GM12874 (cell line): Measurements from ENCODE around the gene OR8B2.

ENCODE experiments used
- CTCF ChIP-seq: IDR thresholded peaks from 2 replicates; pipeline ENCODE4 v1.5.1; 2011; ENCODE audit warnings: low read depth, mild to moderate bottlenecking, control low read depth, low read length, moderate library complexity; ENCODE audit not compliant: insufficient read depth

Gene OR8B2

GRCh38 chr11:124344346-124344745 is 40.0 kb downstream of the OR8B2 start:
- TF ChIP-seq CTCF: no peak

DNA sequence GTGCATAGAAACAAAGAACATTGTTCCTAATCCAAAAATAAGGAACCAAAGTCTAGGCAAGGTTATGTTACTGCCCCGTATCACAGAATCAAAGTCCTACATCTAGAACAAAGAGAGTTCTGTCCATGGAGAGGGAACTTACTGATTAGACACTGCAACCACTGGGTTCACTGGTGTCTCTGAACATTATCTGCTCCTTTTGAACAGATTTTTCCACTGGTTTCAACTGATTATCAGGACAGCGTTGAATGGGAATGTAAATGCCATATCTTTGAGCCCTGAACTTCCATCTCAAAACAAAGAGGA is 44.2 kb downstream of the OR8B2 start:
- no peak for TF ChIP-seq CTCF

DNA sequence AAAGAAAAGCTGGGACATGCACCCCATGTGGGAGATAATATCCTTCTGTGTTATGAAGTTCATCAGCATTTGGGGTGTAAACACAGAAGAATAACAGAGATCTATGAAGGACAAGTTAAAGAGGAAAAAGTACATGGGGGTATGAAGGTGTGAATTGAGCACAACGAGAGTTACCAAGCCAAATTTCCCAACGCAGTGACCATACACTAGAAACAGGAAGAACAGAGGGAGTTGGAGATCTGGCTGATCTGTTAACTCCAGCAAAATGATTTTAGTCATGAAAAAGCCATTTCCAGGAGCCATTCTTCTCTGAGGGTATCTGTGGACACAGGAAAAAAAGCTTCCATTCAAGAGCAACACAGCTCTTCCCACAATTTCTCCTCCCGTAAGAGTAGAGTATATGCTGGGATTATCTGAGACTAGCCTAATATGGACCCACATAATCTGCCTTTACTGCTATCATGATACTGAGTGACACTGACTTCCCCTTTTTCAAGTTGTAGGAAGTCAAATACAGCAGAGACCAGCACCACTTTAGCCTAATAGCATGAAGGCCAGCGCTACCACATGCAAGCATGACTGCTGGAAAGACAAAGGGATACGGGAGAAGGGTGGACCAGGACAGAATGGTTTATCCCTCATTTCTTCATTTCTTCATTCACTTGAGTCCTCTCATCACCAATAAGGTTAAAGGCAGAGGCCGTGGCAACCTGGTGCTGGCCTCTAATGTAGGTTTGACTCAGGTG is 44.7 kb downstream of the OR8B2 start:
- no peak for TF ChIP-seq CTCF
